Epithelial cell of proximal tubule (primary cell): Measurements from ENCODE around the gene OR7A5. TPM values are rescaled to one million over a fixed set of nuclear protein-coding genes. Genes with fewer than 3 reads are reported as not detected.

Source experiments
- DNase-seq: peaks from one replicate; pipeline ENCODE4 v3.0.0-alpha.2; 2011; ENCODE audit warnings: low read depth
- H3K4me3 ChIP-seq: 2 replicates; pipeline ENCODE4 v1.5.1; 2011; ENCODE audit warnings: low read depth, mild to moderate bottlenecking, low read length
- CTCF ChIP-seq: conservative IDR thresholded peaks from 2 replicates; pipeline ENCODE4 v1.5.1; 2012; ENCODE audit warnings: low read depth, mild to moderate bottlenecking, low read length
- total RNA-seq: library from RNA; depleted of rRNA; stranded (reverse); fragments of >200 nt; gene quantifications from 2 replicates; pipeline ENCODE4 v1.2.3, GENCODE V29; 2015

OR7A5 gene
- total RNA-seq, 1 donor from 2014 or later = not detected

GRCh38 chr19:14837391-14837790 lies 2.4 kb upstream of the OR7A5 start:
- TF ChIP-seq CTCF = no peak
- no peak for DNase-seq
- H3K4me3 ChIP-seq = no peak overlapping the region

DNA sequence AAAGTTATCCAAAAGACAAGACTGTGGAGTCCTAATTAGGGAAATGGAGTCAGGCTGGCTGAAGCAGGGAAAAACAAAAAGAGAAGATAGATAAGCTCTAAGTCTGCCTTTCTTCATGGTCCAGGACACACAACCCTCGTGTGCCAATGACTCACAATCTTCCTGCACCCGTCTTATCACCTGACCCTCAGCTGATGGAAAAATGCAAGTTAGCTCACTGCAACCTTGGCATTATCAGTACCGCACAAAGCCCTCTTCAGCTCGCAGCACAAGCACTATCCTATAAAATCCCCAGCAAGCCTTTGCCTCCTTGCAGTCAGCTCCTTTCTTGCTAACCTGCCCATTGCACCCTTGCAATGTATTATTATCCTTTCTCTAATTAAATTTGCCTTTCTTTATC lies 4.3 kb downstream of the OR7A5 start:
- DNase-seq = peak; percentile 47
- no peak for TF ChIP-seq CTCF

DNA sequence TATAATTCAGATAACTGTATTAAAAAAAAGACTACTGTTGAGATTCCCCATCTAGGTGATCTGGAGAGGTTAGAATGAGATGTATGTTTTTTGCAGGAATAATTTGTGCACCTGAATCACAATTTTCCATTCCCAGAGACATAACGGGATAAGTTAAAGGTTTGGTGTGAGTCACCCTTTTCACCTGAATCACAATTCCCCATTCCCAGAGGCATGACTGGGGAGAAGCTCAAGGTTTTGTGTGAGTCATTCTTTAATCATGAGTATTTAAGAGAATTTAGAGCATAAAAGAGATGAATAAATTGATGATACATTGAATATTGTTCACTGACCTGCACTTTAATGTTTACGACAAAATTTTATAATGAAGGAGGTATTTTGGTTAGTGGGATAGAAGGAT lies 9.0 kb downstream of the OR7A5 start:
- no peak overlapping the region for H3K4me3 ChIP-seq
- no peak for TF ChIP-seq CTCF
- no peak for DNase-seq

More for the DNA sequence above, 4.3 kb downstream of the OR7A5 start:
- no peak overlapping the region for H3K4me3 ChIP-seq

DNA sequence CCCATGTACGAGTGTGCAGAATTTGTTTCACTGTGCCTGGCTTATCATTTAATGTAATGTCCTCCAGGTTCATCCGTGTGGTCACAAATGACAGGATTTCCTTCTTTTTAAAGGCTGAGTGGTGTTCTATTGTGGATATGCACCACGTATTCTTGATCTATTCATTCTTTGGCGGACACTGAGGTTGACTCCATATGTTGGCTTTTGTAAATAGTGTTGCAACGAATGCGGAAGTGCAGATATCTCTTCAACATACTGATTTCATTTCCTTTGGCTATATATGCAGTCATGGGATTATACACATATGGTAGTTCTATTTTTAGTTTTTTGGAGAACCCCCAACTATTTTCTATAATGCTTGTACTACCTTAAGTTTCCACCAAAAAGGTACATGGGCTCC lies 13.0 kb downstream of the OR7A5 start:
- no peak for TF ChIP-seq CTCF
- H3K4me3 ChIP-seq = no peak overlapping the region
- no peak for DNase-seq

DNA sequence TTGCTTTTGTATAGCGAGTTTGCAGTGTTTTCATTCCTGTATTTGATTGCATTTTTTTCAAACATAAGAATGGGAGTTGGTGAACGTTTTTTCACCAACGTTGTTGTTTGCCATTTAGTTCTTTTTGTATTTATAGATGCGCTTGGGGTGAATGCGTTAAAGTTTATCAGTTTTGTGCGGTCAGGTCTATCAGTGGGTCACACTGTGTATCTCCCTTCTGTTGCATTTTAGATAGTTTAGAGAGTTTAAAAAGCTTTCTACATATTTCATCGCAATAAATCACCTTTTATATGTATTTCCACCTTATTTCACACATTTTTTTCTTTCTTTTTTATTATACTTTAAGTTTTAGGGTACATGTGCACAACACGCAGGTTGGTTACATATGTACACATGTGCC lies 16.4 kb downstream of the OR7A5 start:
- no peak for TF ChIP-seq CTCF
- no peak for DNase-seq
- H3K4me3 ChIP-seq = no peak overlapping the region

GRCh38 chr19:14817052-14817451 lies 17.9 kb downstream of the OR7A5 start:
- H3K4me3 ChIP-seq = no peak overlapping the region
- no peak for DNase-seq
- no peak for TF ChIP-seq CTCF

- no peak for TF ChIP-seq CTCF
- DNase-seq = no peak
Measured at GRCh38 chr19:14814982-14815652, 19.9 kb downstream of the OR7A5 start.

More at GRCh38 chr19:14814982-14815652, 19.9 kb downstream of the OR7A5 start:
- no peak overlapping the region for H3K4me3 ChIP-seq
